Psoas muscle (tissue), 8 donors: ENCODE measurements around the gene ZBTB7A. TPM values are rescaled to one million over a fixed set of nuclear protein-coding genes. Genes with fewer than 3 reads are reported as not detected.

ENCODE experiments used
- ATAC-seq, 4 donors: fragments of 200-7000 bp; cut with Tn5 transposase; one replicate each; pipeline ENCODE4 v1.9.1; 2020; ENCODE audit warnings: moderate library complexity in 3 of 4, mild to moderate bottlenecking in 2 of 4
- DNase-seq, 2 donors: peaks; one replicate each; pipeline ENCODE4 v3.0.0-alpha.2; 2020
- H3K27ac ChIP-seq: fragments of 200-600 bp; one replicate; pipeline ENCODE4 v1.8.0; 2022
- H3K27me3 ChIP-seq, 3 donors: fragments of 200-600 bp in 1 of 3; one replicate each; pipeline versions ENCODE4 v1.6.1 to v1.8.0; 2013 to 2022; ENCODE audit warnings: low read length in 2 of 3, mild to moderate bottlenecking in 2 of 3, moderate library complexity in 1 of 3; ENCODE audit not compliant: insufficient read depth in 3 of 3
- H3K36me3 ChIP-seq, 2 donors: fragments of 200-600 bp in 1 of 2; one replicate each; pipeline versions ENCODE4 v1.6.1 to v1.8.0; 2013 to 2022; ENCODE audit warnings: low read depth in 1 of 2, mild to moderate bottlenecking in 1 of 2, moderate library complexity in 1 of 2; ENCODE audit not compliant: insufficient read depth in 1 of 2
- H3K4me1 ChIP-seq: fragments of 200-600 bp; one replicate; pipeline ENCODE4 v1.8.0; 2022
- H3K4me3 ChIP-seq: fragments of 200-600 bp; one replicate; pipeline ENCODE4 v1.8.0; 2022; ENCODE audit warnings: mild to moderate bottlenecking
- H3K9me3 ChIP-seq: fragments of 200-600 bp; one replicate; pipeline ENCODE4 v1.8.0; 2022
- WGBS, 3 donors: extraction: QIAGEN DNeasy Blood & Tissue Kit; methylation state at CpG; one replicate each; pipeline versions ENCODE4 v1.1.6 to v1.1.7; 2013; 5-methylcytosine and 5-hydroxymethylcytosine counted together
- intact Hi-C, 2 donors: fragments of 100-400 bp; cut with DNase I; formaldehyde crosslinking; loops; one replicate each; pipeline versions ENCODE4 v1.11.0 to v1.14.2; 2022
- polyA plus RNA-seq, 3 donors: library from polyadenylated mRNA; stranded (reverse); fragments of 200-250 nt; gene quantifications; one replicate each; pipeline ENCODE4 v1.2.3, GENCODE V29; 2013
- total RNA-seq, 4 donors: library from RNA; stranded (reverse); fragmentation: NEBNext Ultra II Directional in 2 of 4; extraction: Animal tissue kit (Norgen Biotek cat#: 25700) in 2 of 4; gene quantifications; one replicate each; pipeline versions ENCODE4 v1.2.1 to v1.2.4, GENCODE V29; 2021 to 2023
- TF ChIP-seq, protein P1 (sequence below): fragments of 200-600 bp; IDR thresholded peaks from one replicate; pipeline ENCODE4 v1.8.0; 2022; ENCODE audit warnings: antibody characterized with exemption
- donor health status: healthy with polysubstance abuse.
- donor health status: DM: no; HTN: no; CAD: no; lungs with moderate emphysema.
- donor health status: Bipolar disorder and iron deficiency.
- donor health status: healthy.
- donor health status: DM: yes; HTN: yes; CAD: no.
- donor health status: DM: no; HTN: no; CAD: no.
- donor health status: DM: no; HTN: no; CAD: no.
- donor health status: DM: yes; HTN: yes; CAD: no.

ZBTB7A gene
- total and polyA plus RNA-seq, 7 donors: 18.5 to 55.9 (median 25.7) TPM

DNA sequence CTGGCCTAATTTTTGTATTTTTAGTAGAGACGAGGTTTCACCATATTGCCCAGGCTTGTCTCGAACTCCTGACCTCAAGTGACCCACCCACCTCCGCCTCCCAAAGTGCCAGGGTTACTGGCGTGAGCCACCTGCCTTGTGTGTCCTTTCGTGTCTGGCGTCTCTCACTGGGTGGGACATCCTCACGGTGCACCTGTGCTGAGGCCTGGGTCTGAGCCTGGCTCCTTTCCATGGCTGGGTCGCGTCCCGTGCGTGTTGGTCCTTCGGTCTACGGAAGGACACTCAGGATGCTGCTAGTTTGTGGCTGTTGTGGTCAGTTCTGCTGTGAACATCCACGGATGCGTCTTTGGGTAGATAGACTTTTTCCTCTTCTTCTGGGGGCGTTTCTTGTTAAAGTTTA is 39.6 kb downstream of the ZBTB7A start:
- intact Hi-C loops: no loop called here
- Histone ChIP-seq H3K4me1 (no peaks in the 10 kb centered on the region), H3K9me3 (no peaks in the 10 kb centered on the region), H3K27ac (no peak overlapping the region), H3K27me3 (no peaks in the 10 kb centered on the region), H3K4me3 (no peak overlapping the region), H3K36me3 (peaks cover 4 to 75% of the 10 kb centered on the region in 2 donors)
- TF ChIP-seq, protein P1, sequence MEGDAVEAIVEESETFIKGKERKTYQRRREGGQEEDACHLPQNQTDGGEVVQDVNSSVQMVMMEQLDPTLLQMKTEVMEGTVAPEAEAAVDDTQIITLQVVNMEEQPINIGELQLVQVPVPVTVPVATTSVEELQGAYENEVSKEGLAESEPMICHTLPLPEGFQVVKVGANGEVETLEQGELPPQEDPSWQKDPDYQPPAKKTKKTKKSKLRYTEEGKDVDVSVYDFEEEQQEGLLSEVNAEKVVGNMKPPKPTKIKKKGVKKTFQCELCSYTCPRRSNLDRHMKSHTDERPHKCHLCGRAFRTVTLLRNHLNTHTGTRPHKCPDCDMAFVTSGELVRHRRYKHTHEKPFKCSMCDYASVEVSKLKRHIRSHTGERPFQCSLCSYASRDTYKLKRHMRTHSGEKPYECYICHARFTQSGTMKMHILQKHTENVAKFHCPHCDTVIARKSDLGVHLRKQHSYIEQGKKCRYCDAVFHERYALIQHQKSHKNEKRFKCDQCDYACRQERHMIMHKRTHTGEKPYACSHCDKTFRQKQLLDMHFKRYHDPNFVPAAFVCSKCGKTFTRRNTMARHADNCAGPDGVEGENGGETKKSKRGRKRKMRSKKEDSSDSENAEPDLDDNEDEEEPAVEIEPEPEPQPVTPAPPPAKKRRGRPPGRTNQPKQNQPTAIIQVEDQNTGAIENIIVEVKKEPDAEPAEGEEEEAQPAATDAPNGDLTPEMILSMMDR: no peak
- DNase-seq: no peak
- WGBS, 3 donors: 87 to 92% (median 88%) methylated on average over 16 of the region's 16 CpGs
- no peak for ATAC-seq

GRCh38 chr19:4025317-4025716 is 41.4 kb downstream of the ZBTB7A start:
- 72 to 74% (median 73%) methylated on average over 11 of the region's 11 CpGs for WGBS, 3 donors
- H3K9me3 ChIP-seq: no peaks in the 10 kb centered on the region
- no peak overlapping the region for H3K27ac ChIP-seq
- ATAC-seq (peak in 1 of 4 donors; percentile 22), DNase-seq (no peak)
- H3K27me3 ChIP-seq: no peaks in the 10 kb centered on the region
- no peak overlapping the region for H3K4me3 ChIP-seq
- H3K4me1 ChIP-seq: peaks cover 2% of the 10 kb centered on the region
- H3K36me3 ChIP-seq: peaks cover 4 to 60% of the 10 kb centered on the region in 2 donors
- intact Hi-C loops: no loop called here
- TF ChIP-seq, protein P1: no peak

DNA sequence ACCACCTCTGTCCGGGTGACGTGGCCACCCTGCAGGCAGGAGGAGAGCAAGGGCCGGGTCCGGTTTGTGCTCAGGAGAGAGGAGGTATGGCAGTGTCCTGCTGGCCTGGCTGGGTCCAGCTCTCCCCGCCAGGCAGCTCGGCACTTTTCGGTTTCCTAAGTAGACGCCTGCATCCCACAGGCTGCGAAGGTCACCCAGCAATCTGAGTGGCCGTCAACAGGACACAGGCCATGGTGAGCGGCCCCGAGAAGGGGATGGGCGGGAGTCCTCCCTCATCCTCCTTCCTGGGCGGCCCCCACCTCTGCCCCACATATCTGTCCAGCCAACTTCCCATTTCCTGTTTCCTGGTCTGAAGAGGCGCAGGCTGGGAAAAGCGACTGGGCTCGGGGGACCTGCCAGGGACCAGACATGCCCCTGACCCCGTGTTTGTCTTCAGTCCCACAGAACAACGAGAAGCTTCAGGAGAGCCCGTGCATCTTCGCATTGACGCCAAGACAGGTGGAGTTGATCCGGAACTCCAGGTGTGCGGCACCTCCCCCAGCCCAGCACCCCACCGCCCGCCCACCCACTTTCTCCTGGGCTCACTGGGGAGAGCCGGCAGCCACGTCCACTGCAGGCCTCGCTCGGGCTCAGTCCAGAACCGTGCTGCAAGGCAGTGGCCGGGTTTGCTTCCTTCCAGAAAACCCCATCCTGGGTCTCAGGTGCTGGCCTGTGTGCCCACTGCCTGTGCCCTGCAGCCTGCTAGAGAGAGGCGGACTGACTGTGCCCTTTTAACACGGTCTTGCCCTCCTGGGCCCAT is 42.9 kb downstream of the ZBTB7A start:
- Histone ChIP-seq H3K27ac (peak overlapping the region; percentile 9), H3K4me3 (no peak overlapping the region), H3K27me3 (no peaks in the 10 kb centered on the region), H3K36me3 (peaks cover 0 to 45% of the 10 kb centered on the region in 2 donors), H3K9me3 (no peaks in the 10 kb centered on the region), H3K4me1 (peaks cover 4% of the 10 kb centered on the region)
- intact Hi-C loops: no loop called here
- ATAC-seq (peak in 1 of 4 donors; percentile 30), DNase-seq (no peak)
- TF ChIP-seq, protein P1: no peak
- WGBS, 3 donors: 74 to 79% (median 76%) methylated on average over 33 to 34 of the region's 34 CpGs

- Histone ChIP-seq H3K27me3 (no peaks in the 10 kb centered on the region), H3K27ac (no peak overlapping the region), H3K4me1 (peaks cover 29% of the 10 kb centered on the region), H3K4me3 (no peak overlapping the region), H3K36me3 (peaks cover 0 to 22% of the 10 kb centered on the region in 2 donors), H3K9me3 (no peaks in the 10 kb centered on the region)
- peak in 1 of 4 donors; percentile 30 for ATAC-seq
- TF ChIP-seq, protein P1: no peak
- intact Hi-C loops: no loop called here
- WGBS, 3 donors: 74 to 77% (median 74%) methylated on average over 16 to 17 of the region's 17 CpGs
- DNase-seq: peak in 1 of 2 donors; percentile 36
Measured at GRCh38 chr19:4019578-4019977, 47.1 kb downstream of the ZBTB7A start.
